HL-60 (cell line): ENCODE results near the gene SERPINB2.

ENCODE experiments used
- DNase-seq, 2 experiments: peaks; one replicate each; pipeline ENCODE4 v3.0.0-alpha.2; 2010 to 2020; ENCODE audit warnings: low read depth in 1 of 2, low spot score in 1 of 2
- H3K27ac ChIP-seq: fragments of 250-450 bp; sonication (Bioruptor Pico); replicated peaks from 2 replicates; pipeline ENCODE4 v1.5.1; 2020; ENCODE audit warnings: mild to moderate bottlenecking, moderate library complexity
- H3K27me3 ChIP-seq: fragments of 250-450 bp; sonication (Bioruptor Pico); 2 replicates; pipeline ENCODE4 v1.5.1; 2021; ENCODE audit warnings: mild to moderate bottlenecking, moderate library complexity; ENCODE audit not compliant: insufficient read depth, poor library complexity, severe bottlenecking
- H3K4me3 ChIP-seq: replicated peaks from 2 replicates; pipeline ENCODE4 v1.5.1; 2011; ENCODE audit warnings: mild to moderate bottlenecking, control low read depth, low read length; ENCODE audit not compliant: insufficient read depth
- GABPA ChIP-seq: IDR thresholded peaks from 2 replicates; pipeline ENCODE4 v1.6.1; 2012; ENCODE audit warnings: low read depth
- POLR2AphosphoS5 ChIP-seq: IDR thresholded peaks from 2 replicates; pipeline ENCODE4 v1.6.1; 2012; ENCODE audit warnings: low read depth
- SPI1 ChIP-seq: IDR thresholded peaks from 2 replicates; pipeline ENCODE4 v1.6.1; 2012; ENCODE audit warnings: low read depth, mild to moderate bottlenecking, borderline replicate concordance
- TF ChIP-seq, protein P1 (sequence below): IDR thresholded peaks from one replicate; pipeline ENCODE4 v1.5.1; 2011; ENCODE audit warnings: low read length, control low read depth, inconsistent platforms; ENCODE audit not compliant: insufficient read depth
- TF ChIP-seq, protein P2 (sequence below): IDR thresholded peaks from 2 replicates; pipeline ENCODE4 v1.6.1; 2012; ENCODE audit warnings: low read depth; ENCODE audit not compliant: insufficient replicate concordance

SERPINB2 gene

DNA sequence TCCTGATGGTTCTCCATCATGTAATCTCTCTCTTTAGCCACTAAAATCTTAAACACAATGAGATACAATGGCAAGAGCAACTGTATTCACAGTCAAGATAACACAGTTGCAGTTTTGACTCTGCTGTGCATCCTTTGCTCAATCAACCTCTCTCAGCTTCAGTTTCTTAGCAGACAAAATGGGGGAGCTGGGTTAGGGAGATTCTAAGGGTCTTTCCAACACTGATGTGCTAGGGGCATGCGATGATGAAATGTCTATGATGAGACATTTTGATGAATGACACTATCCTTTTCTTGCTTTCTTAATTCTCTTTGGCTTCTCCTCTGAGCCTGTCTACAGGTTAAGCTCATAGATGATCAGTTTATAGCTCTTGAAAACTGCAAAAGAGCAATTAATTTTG lies 21.4 kb downstream of the SERPINB2 start:
- H3K4me3 ChIP-seq: peak overlapping the region; percentile 55
- DNase-seq: no peak
- H3K27ac ChIP-seq: peak overlapping the region; percentile 97
- H3K27me3 ChIP-seq: no peaks in the 10 kb centered on the region
- TF ChIP-seq POLR2AphosphoS5 (0 out of 2 replicates have a peak, but pooled peaks have one; percentile 34), GABPA (no peak)

DNA sequence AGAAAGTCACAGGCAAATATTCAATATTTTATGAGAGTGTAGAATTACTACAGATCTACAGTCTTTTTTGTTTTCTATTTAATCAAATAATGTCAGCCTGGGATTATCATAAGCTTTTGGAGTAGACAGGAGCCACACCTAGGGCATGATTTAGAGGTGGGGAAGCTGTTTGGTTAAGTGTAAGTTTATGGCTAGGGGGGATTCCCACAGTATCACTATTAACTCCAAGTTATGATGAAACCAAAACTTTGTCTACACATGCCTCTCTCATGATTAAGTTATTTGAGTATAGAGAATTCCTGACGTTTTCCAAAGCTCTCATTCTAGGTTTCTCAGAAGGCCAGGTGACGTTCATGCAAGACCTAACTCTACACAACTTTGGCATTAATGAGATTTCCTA lies 22.4 kb downstream of the SERPINB2 start:
- Histone ChIP-seq H3K27me3 (no peaks in the 10 kb centered on the region), H3K4me3 (peak overlapping the region; percentile 55), H3K27ac (peak overlapping the region; percentile 97)
- DNase-seq: no peak
- TF ChIP-seq POLR2AphosphoS5: no peak
- TF ChIP-seq SPI1: no peak
- TF ChIP-seq, protein P1, sequence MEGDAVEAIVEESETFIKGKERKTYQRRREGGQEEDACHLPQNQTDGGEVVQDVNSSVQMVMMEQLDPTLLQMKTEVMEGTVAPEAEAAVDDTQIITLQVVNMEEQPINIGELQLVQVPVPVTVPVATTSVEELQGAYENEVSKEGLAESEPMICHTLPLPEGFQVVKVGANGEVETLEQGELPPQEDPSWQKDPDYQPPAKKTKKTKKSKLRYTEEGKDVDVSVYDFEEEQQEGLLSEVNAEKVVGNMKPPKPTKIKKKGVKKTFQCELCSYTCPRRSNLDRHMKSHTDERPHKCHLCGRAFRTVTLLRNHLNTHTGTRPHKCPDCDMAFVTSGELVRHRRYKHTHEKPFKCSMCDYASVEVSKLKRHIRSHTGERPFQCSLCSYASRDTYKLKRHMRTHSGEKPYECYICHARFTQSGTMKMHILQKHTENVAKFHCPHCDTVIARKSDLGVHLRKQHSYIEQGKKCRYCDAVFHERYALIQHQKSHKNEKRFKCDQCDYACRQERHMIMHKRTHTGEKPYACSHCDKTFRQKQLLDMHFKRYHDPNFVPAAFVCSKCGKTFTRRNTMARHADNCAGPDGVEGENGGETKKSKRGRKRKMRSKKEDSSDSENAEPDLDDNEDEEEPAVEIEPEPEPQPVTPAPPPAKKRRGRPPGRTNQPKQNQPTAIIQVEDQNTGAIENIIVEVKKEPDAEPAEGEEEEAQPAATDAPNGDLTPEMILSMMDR: no peak
- TF ChIP-seq, protein P2, sequence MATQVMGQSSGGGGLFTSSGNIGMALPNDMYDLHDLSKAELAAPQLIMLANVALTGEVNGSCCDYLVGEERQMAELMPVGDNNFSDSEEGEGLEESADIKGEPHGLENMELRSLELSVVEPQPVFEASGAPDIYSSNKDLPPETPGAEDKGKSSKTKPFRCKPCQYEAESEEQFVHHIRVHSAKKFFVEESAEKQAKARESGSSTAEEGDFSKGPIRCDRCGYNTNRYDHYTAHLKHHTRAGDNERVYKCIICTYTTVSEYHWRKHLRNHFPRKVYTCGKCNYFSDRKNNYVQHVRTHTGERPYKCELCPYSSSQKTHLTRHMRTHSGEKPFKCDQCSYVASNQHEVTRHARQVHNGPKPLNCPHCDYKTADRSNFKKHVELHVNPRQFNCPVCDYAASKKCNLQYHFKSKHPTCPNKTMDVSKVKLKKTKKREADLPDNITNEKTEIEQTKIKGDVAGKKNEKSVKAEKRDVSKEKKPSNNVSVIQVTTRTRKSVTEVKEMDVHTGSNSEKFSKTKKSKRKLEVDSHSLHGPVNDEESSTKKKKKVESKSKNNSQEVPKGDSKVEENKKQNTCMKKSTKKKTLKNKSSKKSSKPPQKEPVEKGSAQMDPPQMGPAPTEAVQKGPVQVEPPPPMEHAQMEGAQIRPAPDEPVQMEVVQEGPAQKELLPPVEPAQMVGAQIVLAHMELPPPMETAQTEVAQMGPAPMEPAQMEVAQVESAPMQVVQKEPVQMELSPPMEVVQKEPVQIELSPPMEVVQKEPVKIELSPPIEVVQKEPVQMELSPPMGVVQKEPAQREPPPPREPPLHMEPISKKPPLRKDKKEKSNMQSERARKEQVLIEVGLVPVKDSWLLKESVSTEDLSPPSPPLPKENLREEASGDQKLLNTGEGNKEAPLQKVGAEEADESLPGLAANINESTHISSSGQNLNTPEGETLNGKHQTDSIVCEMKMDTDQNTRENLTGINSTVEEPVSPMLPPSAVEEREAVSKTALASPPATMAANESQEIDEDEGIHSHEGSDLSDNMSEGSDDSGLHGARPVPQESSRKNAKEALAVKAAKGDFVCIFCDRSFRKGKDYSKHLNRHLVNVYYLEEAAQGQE: no peak
- no peak for TF ChIP-seq GABPA

- DNase-seq: peak in 1 of 2 experiments; percentile 73
- peak overlapping the region; percentile 97 for H3K27ac ChIP-seq
- H3K4me3 ChIP-seq: no peak overlapping the region
- TF ChIP-seq GABPA: no peak
- no peak for TF ChIP-seq POLR2AphosphoS5
- TF ChIP-seq, protein P1: no peak
- TF ChIP-seq SPI1: no peak
- TF ChIP-seq, protein P2: no peak
- no peaks in the 10 kb centered on the region for H3K27me3 ChIP-seq
Measured at GRCh38 chr18:63917817-63918216, 30.3 kb downstream of the SERPINB2 start.

DNA sequence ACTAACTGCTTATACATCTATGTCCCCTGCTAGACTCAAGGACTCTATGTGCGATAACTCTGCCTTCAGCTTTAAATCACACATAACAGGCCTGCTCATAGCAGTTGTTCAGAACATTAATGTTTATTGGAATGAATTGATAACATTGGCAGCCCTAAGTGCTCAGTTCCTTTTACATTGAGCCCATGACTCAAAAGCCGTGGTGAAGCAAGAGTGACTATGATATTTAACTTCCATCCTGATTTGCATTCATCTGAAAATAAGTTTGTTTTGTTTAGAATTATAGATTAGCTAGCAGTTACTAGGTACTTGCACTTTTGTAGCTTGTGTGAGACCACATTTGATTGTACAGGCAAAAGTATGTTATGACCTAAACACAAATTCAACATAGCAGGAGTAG lies 34.5 kb downstream of the SERPINB2 start:
- H3K27ac ChIP-seq: peak overlapping the region; percentile 12; the same call in 1 of the 2 replicates
- H3K4me3 ChIP-seq: no peak overlapping the region
- DNase-seq: no peak
- no peaks in the 10 kb centered on the region for H3K27me3 ChIP-seq
- TF ChIP-seq POLR2AphosphoS5: no peak
- TF ChIP-seq GABPA: no peak
- TF ChIP-seq, protein P1: no peak
- TF ChIP-seq, protein P2: no peak
- TF ChIP-seq SPI1: no peak
